Measurements from ENCODE around the gene SERINC2. TPM values are rescaled to one million over a fixed set of nuclear protein-coding genes. Genes with fewer than 3 reads are reported as not detected.
A peak's percentile ranks its signal among the peaks of the same experiment; 100 is the strongest.

Gene SERINC2
- total and polyA plus RNA-seq, 10 of the 15 experiments (the other 5 are each of a cell fraction or from before 2014, with no cell fraction given), result 0.02 to 9.4 (median 0.50) TPM

GRCh38 chr1:31476891-31477846 lies 64.2 kb downstream of the SERINC2 start (continued):
- TF ChIP-seq BCL3 (IDR thresholded peaks at IDR 0.05; ENCODE audit: borderline replicate concordance, insufficient read depth, low read depth, low read length, poor library complexity, severe bottlenecking) (no peak), SIX5 (IDR thresholded peaks at IDR 0.05; ENCODE audit: low read depth, low read length, severe bottlenecking) (no peak), TCF7 (IDR thresholded peaks at IDR 0.05; ENCODE audit: borderline replicate concordance) (no peak), PML (IDR thresholded peaks at IDR 0.05; ENCODE audit: low read length) (no peak), NRF1 (conservative IDR thresholded peaks at IDR 0.05; ENCODE audit: low read depth, low read length) (no peak), STAT3 (IDR thresholded peaks at IDR 0.05; ENCODE audit: low read depth, low read length) (no peak), NKRF (conservative IDR thresholded peaks at IDR 0.05) (0 out of 2 replicates have a peak, but pooled peaks have one; percentile 22), ZNF592 (IDR thresholded peaks at IDR 0.05) (0 out of 2 replicates have a peak, but pooled peaks have one; percentile 65), BCLAF1 (IDR thresholded peaks at IDR 0.05) (peak; percentile 60; the same call in 1 of the 2 replicates), ZNF207 (IDR thresholded peaks at IDR 0.05; ENCODE audit: borderline replicate concordance) (no peak; the same call in 1 of the 2 replicates), ZNF24 (IDR thresholded peaks at IDR 0.05) (peak; percentile 63; the same call in 1 of the 2 replicates), DPF2 (IDR thresholded peaks at IDR 0.05) (peak; percentile 81), NBN (IDR thresholded peaks at IDR 0.05) (0 out of 2 replicates have a peak, but pooled peaks have one; percentile 92), YY1 (IDR thresholded peaks at IDR 0.05; ENCODE audit: low read depth, low read length) (no peak)
